ENCODE data around the gene ATXN1.
A peak's percentile ranks its signal among the peaks of the same experiment; 100 is the strongest.

Gene ATXN1

DNA sequence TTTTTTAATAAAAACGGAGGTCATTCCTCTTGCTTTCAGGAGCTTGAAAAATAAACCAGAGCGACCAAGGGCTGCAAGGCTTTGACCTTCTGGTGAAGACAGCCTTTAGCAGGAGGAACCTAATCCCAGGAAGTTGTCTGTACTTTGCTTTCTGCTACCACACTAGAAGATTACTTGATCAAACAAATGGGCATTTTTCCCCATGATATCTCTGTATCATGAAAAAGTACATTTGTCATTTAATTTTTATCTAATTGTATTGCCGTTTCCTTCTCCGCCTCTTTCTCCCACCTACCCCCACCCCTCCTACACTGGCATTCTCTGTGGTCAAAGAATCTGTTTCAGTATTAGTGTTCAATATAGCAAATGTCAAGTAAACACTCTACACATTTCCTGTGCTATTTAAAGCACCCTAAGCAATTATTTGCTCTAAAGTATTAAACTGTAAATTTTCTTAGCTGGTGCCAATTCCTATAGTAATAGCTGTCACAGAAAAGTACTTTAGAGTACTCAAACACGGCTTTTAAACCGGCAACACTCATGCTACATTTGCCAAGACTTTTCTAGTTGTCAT lies 29.7 kb downstream of the ATXN1 start:
- DNase-seq (ENCODE audit: low spot score) = peak; percentile 49
- no peak for TF ChIP-seq CTCF (IDR thresholded peaks at IDR 0.05; ENCODE audit: extremely low read depth, missing control alignments)

GRCh38 chr6:16730738-16731477 lies 30.4 kb downstream of the ATXN1 start:
- TF ChIP-seq CTCF (IDR thresholded peaks at IDR 0.05; ENCODE audit: extremely low read depth, missing control alignments) = no peak
- DNase-seq (ENCODE audit: low spot score) = no peak

GRCh38 chr6:16729744-16730143 lies 31.5 kb downstream of the ATXN1 start:
- TF ChIP-seq CTCF (IDR thresholded peaks at IDR 0.05; ENCODE audit: extremely low read depth, missing control alignments) = no peak
- no peak for DNase-seq (ENCODE audit: low spot score)

GRCh38 chr6:16729183-16729691 lies 32.0 kb downstream of the ATXN1 start:
- no peak for TF ChIP-seq CTCF (IDR thresholded peaks at IDR 0.05; ENCODE audit: extremely low read depth, missing control alignments)
- no peak for DNase-seq (ENCODE audit: low spot score)

DNA sequence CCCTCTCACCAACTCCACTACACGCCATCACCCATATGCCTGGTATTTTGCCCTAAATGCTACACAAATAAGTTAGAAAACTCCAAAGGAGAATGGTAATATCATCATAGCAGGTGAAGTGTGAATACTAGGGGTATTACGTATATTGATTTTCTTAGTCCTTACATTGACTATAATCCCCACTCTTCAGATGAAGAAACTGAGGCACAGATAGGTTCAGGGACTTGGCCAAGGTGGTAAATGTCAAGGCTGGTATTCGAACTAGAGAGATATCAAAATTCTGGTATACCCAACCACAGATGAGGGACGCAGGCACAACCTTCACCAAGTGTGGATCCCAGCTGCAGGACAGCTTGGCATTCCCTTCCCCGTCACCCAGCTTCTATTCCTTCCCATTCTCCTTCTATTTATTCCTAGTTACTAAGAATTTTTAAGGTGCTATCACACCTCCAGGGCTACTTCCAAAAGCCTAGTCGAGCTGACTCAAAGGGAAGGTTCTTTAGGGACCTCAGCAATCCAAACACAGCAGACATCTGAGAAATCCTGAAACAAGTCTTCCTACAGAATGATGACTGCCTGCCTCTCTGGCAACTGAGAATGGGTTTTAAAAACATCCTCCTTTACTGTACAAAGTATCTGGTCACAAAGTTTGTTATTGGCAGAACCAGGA lies 32.6 kb downstream of the ATXN1 start:
- no peak for DNase-seq (ENCODE audit: low spot score)
- no peak for TF ChIP-seq CTCF (IDR thresholded peaks at IDR 0.05; ENCODE audit: extremely low read depth, missing control alignments)

- DNase-seq (ENCODE audit: low spot score) = no peak
- no peak for TF ChIP-seq CTCF (IDR thresholded peaks at IDR 0.05; ENCODE audit: extremely low read depth, missing control alignments)
These were observed 33.3 kb downstream of the ATXN1 start for GRCh38 chr6:16727996-16728395.
